Esophagus (tissue), 2 donors: ENCODE results near the gene MN1. TPM values are rescaled to one million over a fixed set of nuclear protein-coding genes. Genes with fewer than 3 reads are reported as not detected.
A peak's percentile ranks its signal among the peaks of the same experiment; 100 is the strongest.

Experiments used
- H3K27ac ChIP-seq, 2 donors: one replicate each; pipeline ENCODE4 v1.5.1; 2013; ENCODE audit warnings: low read depth in 2 of 2, mild to moderate bottlenecking in 2 of 2, inconsistent platforms in 1 of 2, low read length in 1 of 2, moderate library complexity in 1 of 2
- H3K27me3 ChIP-seq, 2 donors: one replicate each; pipeline ENCODE4 v1.6.1; 2013; ENCODE audit warnings: low read length in 2 of 2, control low read depth in 1 of 2, mild to moderate bottlenecking in 1 of 2; ENCODE audit not compliant: insufficient read depth in 2 of 2, control insufficient read depth in 1 of 2
- H3K36me3 ChIP-seq, 2 donors: one replicate each; pipeline ENCODE4 v1.6.1; 2013; ENCODE audit warnings: low read length in 1 of 2; ENCODE audit not compliant: control insufficient read depth in 2 of 2, insufficient read depth in 2 of 2
- H3K4me1 ChIP-seq, 2 donors: one replicate each; pipeline ENCODE4 v1.6.1; 2013; ENCODE audit warnings: low read length in 1 of 2; ENCODE audit not compliant: control insufficient read depth in 2 of 2, insufficient read depth in 2 of 2
- H3K4me3 ChIP-seq, 2 donors: one replicate each; pipeline ENCODE4 v1.5.1; 2013; ENCODE audit warnings: low read length in 2 of 2, mild to moderate bottlenecking in 2 of 2, low read depth in 1 of 2, moderate library complexity in 1 of 2
- H3K9me3 ChIP-seq, 2 donors: one replicate each; pipeline ENCODE4 v1.6.1; 2013; ENCODE audit warnings: mild to moderate bottlenecking in 2 of 2, low read depth in 1 of 2, low read length in 1 of 2, moderate library complexity in 1 of 2; ENCODE audit not compliant: control insufficient read depth in 2 of 2, insufficient read depth in 1 of 2
- WGBS, 2 donors: extraction: QIAGEN DNeasy Blood & Tissue Kit; methylation state at CpG; one replicate each; pipeline ENCODE4 v1.1.7; 2013; 5-methylcytosine and 5-hydroxymethylcytosine counted together
- polyA plus RNA-seq, 2 donors: library from polyadenylated mRNA; stranded (reverse); fragments of 200-250 nt; gene quantifications; one replicate each; pipeline ENCODE4 v1.2.3, GENCODE V29; 2013
- donor health status: healthy with polysubstance abuse.
- donor health status: Bipolar disorder and iron deficiency.

The MN1 gene
- polyA plus RNA-seq, 2 donors = 0.94 to 1.5 TPM

- Histone ChIP-seq H3K9me3 (no peaks in the 10 kb centered on the region), H3K4me3 (peak overlapping the region; percentile 63 to 82), H3K4me1 (peaks cover 2 to 17% of the 10 kb centered on the region in 2 donors), H3K27ac (peak overlapping the region; percentile 77 to 81), H3K36me3 (no peaks in the 10 kb centered on the region), H3K27me3 (no peaks in the 10 kb centered on the region)
- 0% methylated on average over 51 to 58 of the region's 58 CpGs for WGBS, 2 donors
These were observed 347 bp downstream of the MN1 start for GRCh38 chr22:27801202-27801615.

GRCh38 chr22:27800250-27801201 is 1.0 kb downstream of the MN1 start:
- no peaks in the 10 kb centered on the region for H3K27me3 ChIP-seq
- H3K4me1 ChIP-seq = peaks cover 2 to 17% of the 10 kb centered on the region in 2 donors
- H3K4me3 ChIP-seq = peak overlapping the region; percentile 63 to 82
- WGBS, 2 donors = 2 to 3% methylated on average over 74 to 82 of the region's 82 CpGs
- H3K9me3 ChIP-seq = no peaks in the 10 kb centered on the region
- peak overlapping the region; percentile 77 to 81 for H3K27ac ChIP-seq
- H3K36me3 ChIP-seq = no peaks in the 10 kb centered on the region

- WGBS, 2 donors = 23 to 25% methylated on average over 40 of the region's 40 CpGs
- Histone ChIP-seq H3K36me3 (no peaks in the 10 kb centered on the region), H3K4me3 (peak overlapping the region; percentile 63 to 82), H3K9me3 (no peaks in the 10 kb centered on the region), H3K27me3 (no peaks in the 10 kb centered on the region), H3K27ac (peak overlapping the region in 1 of 2 donors; percentile 29), H3K4me1 (peaks cover 2 to 17% of the 10 kb centered on the region in 2 donors)
These were observed 1.7 kb downstream of the MN1 start for GRCh38 chr22:27799827-27800249.

GRCh38 chr22:27799015-27799826 is 2.3 kb downstream of the MN1 start:
- peak overlapping the region in 1 of 2 donors; percentile 48 for H3K27ac ChIP-seq
- peaks cover 2 to 17% of the 10 kb centered on the region in 2 donors for H3K4me1 ChIP-seq
- peak overlapping the region; percentile 63 to 82 for H3K4me3 ChIP-seq
- 65 to 69% methylated on average over 61 to 62 of the region's 62 CpGs for WGBS, 2 donors
- no peaks in the 10 kb centered on the region for H3K9me3 ChIP-seq
- no peaks in the 10 kb centered on the region for H3K36me3 ChIP-seq
- H3K27me3 ChIP-seq = no peaks in the 10 kb centered on the region

- Histone ChIP-seq H3K27me3 (no peaks in the 10 kb centered on the region), H3K4me1 (peaks cover 2 to 17% of the 10 kb centered on the region in 2 donors), H3K4me3 (no peak overlapping the region), H3K27ac (no peak overlapping the region), H3K9me3 (no peaks in the 10 kb centered on the region), H3K36me3 (no peaks in the 10 kb centered on the region)
- 81 to 82% methylated on average over 43 to 44 of the region's 44 CpGs for WGBS, 2 donors
These were observed 3.0 kb downstream of the MN1 start for GRCh38 chr22:27798511-27799014.

GRCh38 chr22:27797520-27798391 is 3.8 kb downstream of the MN1 start:
- Histone ChIP-seq H3K4me1 (peaks cover 2 to 17% of the 10 kb centered on the region in 2 donors), H3K9me3 (no peaks in the 10 kb centered on the region), H3K27me3 (no peaks in the 10 kb centered on the region), H3K4me3 (no peak overlapping the region), H3K36me3 (no peaks in the 10 kb centered on the region), H3K27ac (peak overlapping the region in 1 of 2 donors; percentile 10)
- 74 to 78% methylated on average over 75 to 86 of the region's 86 CpGs for WGBS, 2 donors

- Histone ChIP-seq H3K27me3 (no peaks in the 10 kb centered on the region), H3K4me3 (peak overlapping the region in 1 of 2 donors; percentile 4), H3K36me3 (no peaks in the 10 kb centered on the region), H3K4me1 (peaks cover 2 to 17% of the 10 kb centered on the region in 2 donors), H3K9me3 (no peaks in the 10 kb centered on the region), H3K27ac (peak overlapping the region; percentile 16 to 24)
- WGBS, 2 donors = 84 to 88% methylated on average over 55 of the region's 55 CpGs
These were observed 4.6 kb downstream of the MN1 start for GRCh38 chr22:27796829-27797519.

GRCh38 chr22:27795696-27796517 is 5.6 kb downstream of the MN1 start:
- Histone ChIP-seq H3K4me3 (no peak overlapping the region), H3K27me3 (no peaks in the 10 kb centered on the region), H3K9me3 (no peaks in the 10 kb centered on the region), H3K27ac (peak overlapping the region; percentile 16 to 24), H3K36me3 (no peaks in the 10 kb centered on the region), H3K4me1 (peaks cover 2 to 17% of the 10 kb centered on the region in 2 donors)
- WGBS, 2 donors = 50 to 56% methylated on average over 15 of the region's 15 CpGs
